SH-SY5Y (cell line): ENCODE measurements around the gene ALPP.

Experiments
- GATA2 ChIP-seq: IDR thresholded peaks from 2 replicates; pipeline ENCODE4 v1.6.1; 2011; ENCODE audit warnings: mild to moderate bottlenecking, low read depth, low read length
- GATA3 ChIP-seq: IDR thresholded peaks from 2 replicates; pipeline ENCODE4 v1.6.1; 2011; ENCODE audit warnings: low read depth, mild to moderate bottlenecking, low read length, moderate library complexity

DNA sequence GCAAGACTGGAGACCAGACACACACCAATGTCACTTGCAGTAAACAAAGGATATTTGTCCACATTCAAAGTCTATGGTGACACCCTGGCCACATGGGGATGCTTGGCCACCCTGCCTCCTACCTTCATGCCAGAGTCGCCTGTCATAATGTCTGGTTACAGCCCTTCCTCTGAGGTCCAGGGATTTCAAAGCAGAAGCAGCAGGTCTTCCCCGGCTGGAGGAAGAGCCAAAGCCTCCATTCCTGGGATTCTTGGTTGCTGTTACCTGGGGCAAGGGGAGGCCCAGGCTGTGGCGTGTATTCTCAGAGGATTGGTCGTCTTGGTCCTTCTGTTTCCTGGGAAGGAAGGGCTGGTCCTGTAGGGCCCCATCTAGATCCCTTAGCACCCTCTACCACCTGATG is 2.3 kb upstream of the ALPP start:
- TF ChIP-seq GATA2: no peak
- TF ChIP-seq GATA3: no peak
